Psoas muscle (tissue), 8 donors: Measurements from ENCODE around the gene CEP19. TPM values are rescaled to one million over a fixed set of nuclear protein-coding genes. Genes with fewer than 3 reads are reported as not detected.

ENCODE experiments used
- ATAC-seq, 4 donors: fragments of 200-7000 bp; cut with Tn5 transposase; one replicate each; pipeline ENCODE4 v1.9.1; 2020; ENCODE audit warnings: moderate library complexity in 3 of 4, mild to moderate bottlenecking in 2 of 4
- DNase-seq, 2 donors: peaks; one replicate each; pipeline ENCODE4 v3.0.0-alpha.2; 2020
- H3K27ac ChIP-seq: fragments of 200-600 bp; one replicate; pipeline ENCODE4 v1.8.0; 2022
- H3K27me3 ChIP-seq, 3 donors: fragments of 200-600 bp in 1 of 3; one replicate each; pipeline versions ENCODE4 v1.6.1 to v1.8.0; 2013 to 2022; ENCODE audit warnings: low read length in 2 of 3, mild to moderate bottlenecking in 2 of 3, moderate library complexity in 1 of 3; ENCODE audit not compliant: insufficient read depth in 3 of 3
- H3K36me3 ChIP-seq, 2 donors: fragments of 200-600 bp in 1 of 2; one replicate each; pipeline versions ENCODE4 v1.6.1 to v1.8.0; 2013 to 2022; ENCODE audit warnings: low read depth in 1 of 2, mild to moderate bottlenecking in 1 of 2, moderate library complexity in 1 of 2; ENCODE audit not compliant: insufficient read depth in 1 of 2
- H3K4me1 ChIP-seq: fragments of 200-600 bp; one replicate; pipeline ENCODE4 v1.8.0; 2022
- H3K4me3 ChIP-seq: fragments of 200-600 bp; one replicate; pipeline ENCODE4 v1.8.0; 2022; ENCODE audit warnings: mild to moderate bottlenecking
- H3K9me3 ChIP-seq: fragments of 200-600 bp; one replicate; pipeline ENCODE4 v1.8.0; 2022
- WGBS, 3 donors: extraction: QIAGEN DNeasy Blood & Tissue Kit; methylation state at CpG; one replicate each; pipeline versions ENCODE4 v1.1.6 to v1.1.7; 2013; 5-methylcytosine and 5-hydroxymethylcytosine counted together
- intact Hi-C, 2 donors: fragments of 100-400 bp; cut with DNase I; formaldehyde crosslinking; loops; one replicate each; pipeline versions ENCODE4 v1.11.0 to v1.14.2; 2022
- polyA plus RNA-seq, 3 donors: library from polyadenylated mRNA; stranded (reverse); fragments of 200-250 nt; gene quantifications; one replicate each; pipeline ENCODE4 v1.2.3, GENCODE V29; 2013
- total RNA-seq, 4 donors: library from RNA; stranded (reverse); fragmentation: NEBNext Ultra II Directional in 2 of 4; extraction: Animal tissue kit (Norgen Biotek cat#: 25700) in 2 of 4; gene quantifications; one replicate each; pipeline versions ENCODE4 v1.2.1 to v1.2.4, GENCODE V29; 2021 to 2023
- TF ChIP-seq, protein P1 (sequence below): fragments of 200-600 bp; IDR thresholded peaks from one replicate; pipeline ENCODE4 v1.8.0; 2022; ENCODE audit warnings: antibody characterized with exemption
- donor health status: healthy with polysubstance abuse.
- donor health status: DM: no; HTN: no; CAD: no; lungs with moderate emphysema.
- donor health status: Bipolar disorder and iron deficiency.
- donor health status: healthy.
- donor health status: DM: yes; HTN: yes; CAD: no.
- donor health status: DM: no; HTN: no; CAD: no.
- donor health status: DM: no; HTN: no; CAD: no.
- donor health status: DM: yes; HTN: yes; CAD: no.

CEP19 gene
- total and polyA plus RNA-seq, 7 donors: 0.30 to 6.2 (median 0.67) TPM

DNA sequence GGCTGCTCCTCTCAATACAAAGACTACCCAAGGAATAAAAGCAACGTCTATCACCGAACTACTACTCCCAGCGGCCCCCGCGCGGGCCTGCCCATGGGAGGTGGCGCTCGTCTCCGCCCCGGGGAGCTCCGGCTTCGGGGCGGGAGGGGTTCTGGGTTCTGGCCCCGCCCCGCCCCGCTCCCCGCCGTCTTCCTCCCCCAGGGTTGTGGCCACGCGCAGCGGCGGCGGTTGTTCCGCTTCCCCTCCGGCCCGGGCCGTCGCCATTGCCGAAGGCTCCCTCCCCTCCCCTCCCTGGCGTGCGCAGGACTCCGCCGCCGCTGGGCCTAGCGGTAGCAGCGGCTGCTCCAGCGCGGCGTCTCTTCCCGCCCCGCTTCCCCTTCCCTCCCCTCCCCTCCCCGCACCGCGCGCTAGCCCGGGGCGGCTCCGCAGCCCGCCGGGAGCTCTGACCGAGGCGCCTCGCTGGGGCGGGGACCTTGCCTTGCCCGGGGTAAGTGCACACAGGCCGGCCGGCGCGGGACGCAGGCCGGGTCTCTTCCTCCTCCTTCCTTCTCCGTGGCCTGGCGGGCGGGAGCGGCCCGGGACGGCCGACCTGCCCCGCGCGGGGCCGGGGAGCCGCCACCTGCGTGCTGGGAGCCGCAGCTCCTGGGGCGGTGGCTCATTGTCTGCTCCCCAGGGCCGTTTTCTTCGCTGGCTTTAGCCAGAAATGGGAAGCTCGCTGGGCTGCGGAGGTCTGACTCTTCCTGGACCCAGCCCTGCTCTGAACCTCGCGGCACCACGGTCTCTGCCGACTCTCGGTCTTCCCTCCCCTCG, 27.8 kb upstream of the CEP19 start, which contains the start of gene PAK2:
Gene PAK2, plus strand, starts transcription at position 187 of the 810 bp plus-strand sequence. CDS start 42,790 bp downstream, outside the sequence.
- TF ChIP-seq, protein P1, sequence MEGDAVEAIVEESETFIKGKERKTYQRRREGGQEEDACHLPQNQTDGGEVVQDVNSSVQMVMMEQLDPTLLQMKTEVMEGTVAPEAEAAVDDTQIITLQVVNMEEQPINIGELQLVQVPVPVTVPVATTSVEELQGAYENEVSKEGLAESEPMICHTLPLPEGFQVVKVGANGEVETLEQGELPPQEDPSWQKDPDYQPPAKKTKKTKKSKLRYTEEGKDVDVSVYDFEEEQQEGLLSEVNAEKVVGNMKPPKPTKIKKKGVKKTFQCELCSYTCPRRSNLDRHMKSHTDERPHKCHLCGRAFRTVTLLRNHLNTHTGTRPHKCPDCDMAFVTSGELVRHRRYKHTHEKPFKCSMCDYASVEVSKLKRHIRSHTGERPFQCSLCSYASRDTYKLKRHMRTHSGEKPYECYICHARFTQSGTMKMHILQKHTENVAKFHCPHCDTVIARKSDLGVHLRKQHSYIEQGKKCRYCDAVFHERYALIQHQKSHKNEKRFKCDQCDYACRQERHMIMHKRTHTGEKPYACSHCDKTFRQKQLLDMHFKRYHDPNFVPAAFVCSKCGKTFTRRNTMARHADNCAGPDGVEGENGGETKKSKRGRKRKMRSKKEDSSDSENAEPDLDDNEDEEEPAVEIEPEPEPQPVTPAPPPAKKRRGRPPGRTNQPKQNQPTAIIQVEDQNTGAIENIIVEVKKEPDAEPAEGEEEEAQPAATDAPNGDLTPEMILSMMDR: no peak
- WGBS, 3 donors: 0 to 1% (median 1%) methylated on average over 32 to 84 of the region's 86 CpGs
- Histone ChIP-seq H3K4me1 (peaks cover 25% of the 10 kb centered on the region), H3K27me3 (no peaks in the 10 kb centered on the region), H3K4me3 (peak within 1 kb of the TSS; percentile 78), H3K36me3 (peaks cover 0 to 1% of the 10 kb centered on the region in 2 donors), H3K9me3 (no peaks in the 10 kb centered on the region), H3K27ac (peak within 1 kb of the TSS; percentile 91)
- intact Hi-C loops: loop anchor here (2.0 to 10.0 kb wide), 3 partner anchors 55 to 203 kb away; partner anchors contain the start of gene NCBP2 (in 1 of the 2)
- ATAC-seq (peak; percentile 95 to 97 (median 96)), DNase-seq (peak; percentile 93 to 96)

GRCh38 chr3:196737655-196738054, 25.6 kb upstream of the CEP19 start:
- Histone ChIP-seq H3K4me1 (peaks cover 20% of the 10 kb centered on the region), H3K27ac (no peak overlapping the region), H3K9me3 (no peaks in the 10 kb centered on the region), H3K4me3 (no peak overlapping the region), H3K27me3 (no peaks in the 10 kb centered on the region), H3K36me3 (peaks cover 0 to 23% of the 10 kb centered on the region in 2 donors)
- intact Hi-C loops: no loop called here
- ATAC-seq: no peak
- TF ChIP-seq, protein P1: no peak
- no peak for DNase-seq
- 78 to 86% (median 84%) methylated on average over 6 of the region's 6 CpGs for WGBS, 3 donors

DNA sequence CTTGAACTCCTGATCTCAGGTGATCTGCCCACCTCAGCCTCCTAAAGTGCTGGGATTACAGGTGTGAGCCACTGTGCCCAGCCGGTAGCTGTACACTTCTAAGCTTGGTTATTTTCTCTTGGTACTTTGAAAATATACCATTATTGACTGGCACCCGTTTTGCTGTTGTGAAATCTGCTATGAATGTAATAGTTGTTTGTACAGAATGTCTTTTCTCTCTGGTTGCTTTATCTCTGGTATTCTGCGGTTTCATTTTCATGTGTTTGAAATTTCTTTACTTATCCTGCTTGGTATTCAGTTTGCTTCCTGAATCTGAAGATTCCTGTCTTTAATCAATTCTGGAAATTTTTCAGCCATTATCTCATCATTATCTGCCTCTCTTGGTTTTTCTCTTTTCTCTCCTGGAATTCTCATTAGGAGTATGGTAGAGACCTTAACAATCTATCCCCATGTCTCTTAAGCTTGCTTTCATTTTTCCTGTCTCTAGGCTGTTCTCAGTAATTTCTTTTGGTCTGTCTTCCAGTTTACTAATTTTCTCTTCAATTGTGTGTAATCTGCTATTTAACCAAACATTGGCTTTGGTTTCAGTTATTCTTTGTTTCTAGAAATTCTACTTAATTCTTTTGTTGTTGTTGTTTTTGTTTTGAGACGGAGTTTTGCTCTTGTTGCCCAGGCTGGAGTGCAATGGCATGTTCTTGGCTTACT, 24.8 kb upstream of the CEP19 start:
- Histone ChIP-seq H3K27me3 (no peaks in the 10 kb centered on the region), H3K36me3 (peaks cover 0 to 26% of the 10 kb centered on the region in 2 donors), H3K27ac (no peak overlapping the region), H3K4me3 (no peak overlapping the region), H3K4me1 (peaks cover 11% of the 10 kb centered on the region), H3K9me3 (no peaks in the 10 kb centered on the region)
- ATAC-seq (no peak), DNase-seq (no peak)
- intact Hi-C loops: no loop called here
- TF ChIP-seq, protein P1: no peak
- WGBS, 3 donors: 96 to 99% (median 97%) methylated on average over 4 of the region's 4 CpGs

- TF ChIP-seq, protein P1: no peak
- intact Hi-C loops: no loop called here
- Histone ChIP-seq H3K9me3 (no peaks in the 10 kb centered on the region), H3K27me3 (no peaks in the 10 kb centered on the region), H3K4me3 (no peak overlapping the region), H3K36me3 (peaks cover 4 to 32% of the 10 kb centered on the region in 2 donors), H3K27ac (no peak overlapping the region), H3K4me1 (peaks cover 4% of the 10 kb centered on the region)
- 91 to 95% (median 95%) methylated on average over 3 of the region's 3 CpGs for WGBS, 3 donors
- DNase-seq (no peak), ATAC-seq (no peak)
These were observed 23.7 kb upstream of the CEP19 start for GRCh38 chr3:196735751-196736150.
